Activated naive CD8-positive, alpha-beta T cell treated with anti-CD3 and anti-CD28 coated beads, Interleukin-2, amount 10 ng/mL, durations not matched to agents 7 days and 5 days (primary cell): ENCODE results near the gene BCORL1. TPM values are rescaled to one million over a fixed set of nuclear protein-coding genes. Genes with fewer than 3 reads are reported as not detected.
A peak's percentile ranks its signal among the peaks of the same experiment; 100 is the strongest.

ENCODE experiments used
- ATAC-seq: fragments of 150-1000 bp; cut with Tn5 transposase; one replicate; pipeline ENCODE4 v1.10.0; 2021; ENCODE audit warnings: low read depth, moderate library complexity
- POLR2A ChIA-PET: fragments of 350-600 bp; sonication (Branson Sonifier 250); formaldehyde crosslinking; loops from one replicate; lab custom pipeline; 2021; ENCODE audit warnings: antibody characterized with exemption; lab: Charles Lee
- DNase-seq: peaks from one replicate; pipeline ENCODE4 v3.0.0; 2021
- H3K27ac Mint-ChIP-seq: one replicate; pipeline ENCODE4 v1.8.0; 2022; ENCODE audit warnings: mild to moderate bottlenecking, mixed read lengths
- H3K27me3 Mint-ChIP-seq: one replicate; pipeline ENCODE4 v1.8.0; 2022; ENCODE audit warnings: mild to moderate bottlenecking, moderate library complexity, mixed read lengths
- H3K36me3 Mint-ChIP-seq: one replicate; pipeline ENCODE4 v1.8.0; 2021; ENCODE audit warnings: mild to moderate bottlenecking, mixed read lengths
- H3K4me1 Mint-ChIP-seq: one replicate; pipeline ENCODE4 v1.8.0; 2021; ENCODE audit warnings: mixed read lengths
- H3K4me3 Mint-ChIP-seq: one replicate; pipeline ENCODE4 v1.8.0; 2022; ENCODE audit warnings: mild to moderate bottlenecking, moderate library complexity, mixed read lengths
- H3K9me3 Mint-ChIP-seq: one replicate; pipeline ENCODE4 v1.8.0; 2021; ENCODE audit warnings: mixed read lengths
- total RNA-seq, 2 experiments: library from RNA; stranded (reverse); gene quantifications; one replicate each; pipeline ENCODE4 v1.2.3, GENCODE V29; 2021

Gene BCORL1
- total RNA-seq, 2 experiments from 2014 or later: 14.3 to 15.4 TPM

DNA sequence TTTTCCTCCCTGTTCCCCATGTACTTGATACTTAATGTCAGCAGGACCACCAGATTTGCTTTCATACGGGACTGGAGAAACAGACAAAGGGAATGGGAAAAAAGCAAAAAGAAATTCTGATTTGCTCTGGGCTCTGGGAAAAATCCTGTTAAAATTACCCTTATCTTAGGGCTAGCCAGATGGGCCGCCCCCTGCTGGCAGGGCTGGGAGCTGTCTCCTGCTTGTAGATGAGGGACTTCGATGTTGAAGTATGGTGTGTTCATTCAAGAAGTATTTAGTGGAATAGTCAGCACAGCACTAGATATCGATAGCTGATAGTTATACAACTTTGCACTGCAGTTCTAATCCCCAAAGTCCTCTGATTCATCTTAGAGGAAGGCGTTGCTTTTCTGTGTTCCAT, 45.8 kb downstream of the BCORL1 start:
- no peak overlapping the region for H3K4me3 Mint-ChIP-seq
- H3K9me3 Mint-ChIP-seq: no peaks in the 10 kb centered on the region
- ATAC-seq: no peak
- H3K4me1 Mint-ChIP-seq: peaks cover 9% of the 10 kb centered on the region
- peak; percentile 63 for DNase-seq
- POLR2A ChIA-PET: no interaction called here
- no peaks in the 10 kb centered on the region for H3K27me3 Mint-ChIP-seq
- peaks cover 7% of the 10 kb centered on the region for H3K36me3 Mint-ChIP-seq
- no peak overlapping the region for H3K27ac Mint-ChIP-seq

GRCh38 chrX:130030826-130031225, 48.4 kb downstream of the BCORL1 start:
- H3K4me1 Mint-ChIP-seq: no peaks in the 10 kb centered on the region
- peaks cover 3% of the 10 kb centered on the region for H3K36me3 Mint-ChIP-seq
- POLR2A ChIA-PET: no interaction called here
- H3K27me3 Mint-ChIP-seq: no peaks in the 10 kb centered on the region
- H3K27ac Mint-ChIP-seq: no peak overlapping the region
- no peak overlapping the region for H3K4me3 Mint-ChIP-seq
- no peak for ATAC-seq
- no peaks in the 10 kb centered on the region for H3K9me3 Mint-ChIP-seq
- no peak for DNase-seq

GRCh38 chrX:130032552-130032951, 50.1 kb downstream of the BCORL1 start:
- no peaks in the 10 kb centered on the region for H3K4me1 Mint-ChIP-seq
- POLR2A ChIA-PET: no interaction called here
- H3K4me3 Mint-ChIP-seq: no peak overlapping the region
- no peaks in the 10 kb centered on the region for H3K27me3 Mint-ChIP-seq
- no peak overlapping the region for H3K27ac Mint-ChIP-seq
- ATAC-seq (no peak), DNase-seq (no peak)
- H3K9me3 Mint-ChIP-seq: no peaks in the 10 kb centered on the region
- H3K36me3 Mint-ChIP-seq: peaks cover 3% of the 10 kb centered on the region

- Mint-ChIP-seq H3K9me3 (no peaks in the 10 kb centered on the region), H3K4me3 (no peak overlapping the region), H3K36me3 (peaks cover 3% of the 10 kb centered on the region), H3K4me1 (no peaks in the 10 kb centered on the region), H3K27me3 (no peaks in the 10 kb centered on the region), H3K27ac (no peak overlapping the region)
- DNase-seq (no peak), ATAC-seq (no peak)
- POLR2A ChIA-PET: no interaction called here
Measured at GRCh38 chrX:130034178-130034577, 51.7 kb downstream of the BCORL1 start.

GRCh38 chrX:130039847-130040246, 57.4 kb downstream of the BCORL1 start:
- H3K27ac Mint-ChIP-seq: no peak overlapping the region
- H3K4me3 Mint-ChIP-seq: no peak overlapping the region
- no peak for DNase-seq
- H3K4me1 Mint-ChIP-seq: no peaks in the 10 kb centered on the region
- POLR2A ChIA-PET: no interaction called here
- no peaks in the 10 kb centered on the region for H3K27me3 Mint-ChIP-seq
- peaks cover 2% of the 10 kb centered on the region for H3K36me3 Mint-ChIP-seq
- ATAC-seq: no peak
- H3K9me3 Mint-ChIP-seq: no peaks in the 10 kb centered on the region

- POLR2A ChIA-PET: no interaction called here
- Mint-ChIP-seq H3K27ac (no peak overlapping the region), H3K27me3 (no peaks in the 10 kb centered on the region), H3K36me3 (peaks cover 5% of the 10 kb centered on the region), H3K9me3 (no peaks in the 10 kb centered on the region), H3K4me3 (no peak overlapping the region), H3K4me1 (no peaks in the 10 kb centered on the region)
- no peak for DNase-seq
- ATAC-seq: no peak
Measured at GRCh38 chrX:130047416-130047815, 65.0 kb downstream of the BCORL1 start.

DNA sequence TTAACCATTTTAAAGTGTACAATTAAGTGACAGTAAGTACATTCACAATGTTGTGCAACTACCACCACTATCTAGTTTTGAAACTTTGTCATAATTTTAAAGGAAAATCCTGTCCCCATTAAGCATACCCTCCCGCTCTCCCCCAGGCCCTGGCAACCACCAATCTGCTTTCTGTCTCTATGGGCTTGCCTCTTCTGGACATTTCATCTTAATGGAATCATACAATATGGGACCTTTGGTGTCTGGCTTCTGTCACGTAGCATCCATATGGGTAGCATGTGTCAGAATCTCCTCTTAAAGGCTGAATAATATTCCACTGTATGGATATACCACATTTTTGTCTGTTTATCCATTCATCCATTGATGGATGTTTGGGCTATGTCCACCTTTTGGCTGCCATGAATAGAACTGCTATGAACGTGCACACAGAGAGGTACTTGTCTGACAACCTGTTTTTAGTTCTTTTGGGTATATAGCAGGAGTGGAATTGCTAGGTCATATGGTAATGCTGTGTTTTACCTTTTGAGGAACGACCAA, 66.3 kb downstream of the BCORL1 start:
- H3K27me3 Mint-ChIP-seq: no peaks in the 10 kb centered on the region
- no peaks in the 10 kb centered on the region for H3K4me1 Mint-ChIP-seq
- H3K27ac Mint-ChIP-seq: no peak overlapping the region
- H3K9me3 Mint-ChIP-seq: no peaks in the 10 kb centered on the region
- ATAC-seq (no peak), DNase-seq (no peak)
- POLR2A ChIA-PET: no interaction called here
- H3K4me3 Mint-ChIP-seq: no peak overlapping the region
- H3K36me3 Mint-ChIP-seq: peaks cover 5% of the 10 kb centered on the region

DNA sequence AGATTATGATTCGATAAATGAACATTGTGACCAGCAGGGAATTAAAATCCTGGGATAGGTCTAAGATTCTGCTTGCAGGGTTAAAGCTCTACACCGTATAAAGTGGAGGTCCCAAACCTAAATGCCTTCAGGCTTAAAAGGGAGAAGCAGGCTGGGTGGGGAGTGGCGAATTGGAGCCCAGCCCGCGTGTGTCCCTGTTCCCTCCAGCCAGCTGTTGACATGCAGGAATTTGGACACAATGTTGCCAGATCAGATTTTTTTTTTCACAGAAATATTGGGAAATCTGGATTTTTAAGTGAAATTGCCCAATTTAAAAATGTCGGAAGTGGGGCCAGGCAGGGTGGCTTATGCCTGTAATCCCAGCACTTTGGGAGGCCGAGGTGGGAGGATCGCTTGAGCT, 67.4 kb downstream of the BCORL1 start:
- no peaks in the 10 kb centered on the region for H3K27me3 Mint-ChIP-seq
- no peak for ATAC-seq
- H3K27ac Mint-ChIP-seq: no peak overlapping the region
- H3K36me3 Mint-ChIP-seq: peaks cover 5% of the 10 kb centered on the region
- no peak overlapping the region for H3K4me3 Mint-ChIP-seq
- no peak for DNase-seq
- H3K9me3 Mint-ChIP-seq: no peaks in the 10 kb centered on the region
- H3K4me1 Mint-ChIP-seq: no peaks in the 10 kb centered on the region
- POLR2A ChIA-PET: no interaction called here

DNA sequence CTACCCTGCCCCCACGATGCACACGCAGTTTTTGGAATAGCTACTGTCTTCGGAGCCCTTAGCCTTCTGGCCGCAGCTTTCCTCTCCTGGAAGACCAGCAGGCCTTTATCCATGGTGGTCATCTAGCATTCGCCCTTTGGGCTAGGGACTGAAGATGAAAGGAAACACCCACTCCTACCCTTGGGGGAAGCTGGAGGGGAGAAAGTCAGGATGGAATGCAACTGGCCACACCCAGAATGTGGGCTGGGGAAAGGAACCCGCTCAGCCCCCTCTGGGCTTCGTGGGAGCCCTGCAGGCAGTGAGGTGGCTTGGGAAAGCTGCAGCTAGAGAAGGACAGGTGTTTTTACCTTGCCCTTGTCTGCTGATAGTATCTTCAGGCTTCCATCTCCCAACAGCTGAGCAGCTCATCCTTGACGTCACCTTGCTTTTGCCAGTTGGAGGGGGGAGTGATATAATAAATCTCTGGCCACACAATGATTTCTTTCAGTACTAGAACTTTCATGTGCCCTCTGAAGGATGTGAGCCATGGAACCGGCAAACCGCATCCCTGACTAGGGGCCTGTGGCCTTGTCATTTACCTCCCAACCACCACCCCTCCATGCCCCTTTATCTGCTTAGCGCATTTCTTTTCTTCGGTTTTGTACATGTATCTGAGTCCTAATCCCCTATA, 68.9 kb downstream of the BCORL1 start:
- ATAC-seq: no peak
- Mint-ChIP-seq H3K9me3 (no peaks in the 10 kb centered on the region), H3K4me1 (no peaks in the 10 kb centered on the region), H3K36me3 (peaks cover 5% of the 10 kb centered on the region), H3K4me3 (no peak overlapping the region), H3K27ac (no peak overlapping the region), H3K27me3 (no peaks in the 10 kb centered on the region)
- POLR2A ChIA-PET: no interaction called here
- DNase-seq: no peak

DNA sequence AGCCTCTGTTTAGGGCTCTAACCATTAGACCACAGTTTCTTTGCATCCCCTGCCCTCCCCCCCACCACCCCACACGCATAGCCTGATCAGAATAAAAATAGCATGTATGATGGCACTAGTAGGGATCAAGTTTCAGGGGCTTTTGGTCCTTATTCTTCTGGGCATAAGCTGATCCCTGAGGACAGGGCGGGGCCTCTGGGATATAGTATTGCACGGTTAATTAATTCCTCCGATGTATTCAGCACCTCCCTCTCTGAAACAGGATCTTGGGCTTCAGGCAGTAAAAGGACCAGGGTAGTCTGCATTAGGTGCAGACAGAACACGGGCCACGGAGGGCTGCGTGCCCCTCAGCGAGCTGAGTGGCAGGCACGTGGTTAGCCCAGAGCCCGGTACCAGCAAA, 70.8 kb downstream of the BCORL1 start:
- POLR2A ChIA-PET: no interaction called here
- no peak for DNase-seq
- Mint-ChIP-seq H3K27me3 (no peaks in the 10 kb centered on the region), H3K4me1 (peaks cover 1% of the 10 kb centered on the region), H3K4me3 (no peak overlapping the region), H3K27ac (no peak overlapping the region), H3K9me3 (no peaks in the 10 kb centered on the region), H3K36me3 (peaks cover 3% of the 10 kb centered on the region)
- ATAC-seq: no peak

GRCh38 chrX:130055103-130055502, 72.7 kb downstream of the BCORL1 start:
- DNase-seq (no peak), ATAC-seq (no peak)
- Mint-ChIP-seq H3K4me3 (no peak overlapping the region), H3K27ac (no peak overlapping the region), H3K27me3 (no peaks in the 10 kb centered on the region), H3K36me3 (no peaks in the 10 kb centered on the region), H3K9me3 (no peaks in the 10 kb centered on the region), H3K4me1 (peaks cover 4% of the 10 kb centered on the region)
- POLR2A ChIA-PET: no interaction called here

GRCh38 chrX:130055899-130056298, 73.5 kb downstream of the BCORL1 start:
- H3K36me3 Mint-ChIP-seq: no peaks in the 10 kb centered on the region
- POLR2A ChIA-PET: no interaction called here
- DNase-seq: no peak

GRCh38 chrX:130057209-130057608, 74.8 kb downstream of the BCORL1 start:
- ATAC-seq (no peak), DNase-seq (no peak)
- POLR2A ChIA-PET: no interaction called here
- H3K27me3 Mint-ChIP-seq: no peaks in the 10 kb centered on the region
- peaks cover 4% of the 10 kb centered on the region for H3K4me1 Mint-ChIP-seq
- H3K36me3 Mint-ChIP-seq: no peaks in the 10 kb centered on the region
- H3K9me3 Mint-ChIP-seq: no peaks in the 10 kb centered on the region
- H3K27ac Mint-ChIP-seq: no peak overlapping the region
- no peak overlapping the region for H3K4me3 Mint-ChIP-seq

More at GRCh38 chrX:130055899-130056298, 73.5 kb downstream of the BCORL1 start:
- Mint-ChIP-seq H3K4me1 (peaks cover 4% of the 10 kb centered on the region), H3K27me3 (no peaks in the 10 kb centered on the region), H3K27ac (no peak overlapping the region), H3K4me3 (no peak overlapping the region), H3K9me3 (no peaks in the 10 kb centered on the region)
- no peak for ATAC-seq

DNA sequence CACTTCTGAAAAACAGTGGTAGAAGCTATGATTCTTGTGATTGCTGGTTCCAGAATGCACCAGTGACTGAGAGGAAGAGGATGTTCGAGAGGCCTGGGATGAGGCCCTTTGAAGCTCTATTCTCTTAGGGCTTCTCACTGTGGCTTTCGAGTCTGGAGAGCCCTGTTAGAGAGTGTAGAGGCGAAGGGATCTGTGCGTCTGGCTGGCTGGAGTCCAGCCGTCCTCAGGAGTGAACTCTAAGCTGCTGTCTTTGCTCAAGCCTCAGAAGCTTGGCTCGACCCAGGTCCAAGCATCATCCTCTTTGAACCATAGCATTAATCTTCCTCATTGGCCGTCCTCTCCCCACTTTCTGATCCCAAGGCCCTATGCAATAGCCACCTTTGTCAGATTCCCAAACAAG, 76.2 kb downstream of the BCORL1 start:
- no peak overlapping the region for H3K4me3 Mint-ChIP-seq
- POLR2A ChIA-PET: no interaction called here
- no peak overlapping the region for H3K27ac Mint-ChIP-seq
- no peak for ATAC-seq
- H3K9me3 Mint-ChIP-seq: no peaks in the 10 kb centered on the region
- peaks cover 4% of the 10 kb centered on the region for H3K4me1 Mint-ChIP-seq
- H3K27me3 Mint-ChIP-seq: no peaks in the 10 kb centered on the region
- no peaks in the 10 kb centered on the region for H3K36me3 Mint-ChIP-seq
- DNase-seq: no peak
